HFF-Myc (cell line): ENCODE data around the gene HAT1.
"Not testable (repeated sequence)": the region's sequence is repeated elsewhere in the genome, so short reads cannot be mapped to it uniquely, and the experiment has no call there.

Source experiments
- DNase-seq: peaks from one replicate; pipeline ENCODE4 v3.0.0-alpha.2; 2011; ENCODE audit warnings: low read depth; ENCODE audit errors: extremely low read depth
- H3K4me3 ChIP-seq: replicated peaks from 2 replicates; pipeline ENCODE4 v1.5.1; 2011; ENCODE audit warnings: low read depth, mild to moderate bottlenecking, control low read depth, low read length
- TF ChIP-seq, protein P1 (sequence below): IDR thresholded peaks from 2 replicates; pipeline ENCODE4 v1.5.1; 2012; ENCODE audit warnings: mild to moderate bottlenecking, low read depth, low read length, control low read depth; ENCODE audit errors: missing control alignments

Gene HAT1

GRCh38 chr2:171894612-171894947 lies 27.7 kb upstream of the HAT1 start:
- peak overlapping the region; percentile 68 for H3K4me3 ChIP-seq
- TF ChIP-seq, protein P1, sequence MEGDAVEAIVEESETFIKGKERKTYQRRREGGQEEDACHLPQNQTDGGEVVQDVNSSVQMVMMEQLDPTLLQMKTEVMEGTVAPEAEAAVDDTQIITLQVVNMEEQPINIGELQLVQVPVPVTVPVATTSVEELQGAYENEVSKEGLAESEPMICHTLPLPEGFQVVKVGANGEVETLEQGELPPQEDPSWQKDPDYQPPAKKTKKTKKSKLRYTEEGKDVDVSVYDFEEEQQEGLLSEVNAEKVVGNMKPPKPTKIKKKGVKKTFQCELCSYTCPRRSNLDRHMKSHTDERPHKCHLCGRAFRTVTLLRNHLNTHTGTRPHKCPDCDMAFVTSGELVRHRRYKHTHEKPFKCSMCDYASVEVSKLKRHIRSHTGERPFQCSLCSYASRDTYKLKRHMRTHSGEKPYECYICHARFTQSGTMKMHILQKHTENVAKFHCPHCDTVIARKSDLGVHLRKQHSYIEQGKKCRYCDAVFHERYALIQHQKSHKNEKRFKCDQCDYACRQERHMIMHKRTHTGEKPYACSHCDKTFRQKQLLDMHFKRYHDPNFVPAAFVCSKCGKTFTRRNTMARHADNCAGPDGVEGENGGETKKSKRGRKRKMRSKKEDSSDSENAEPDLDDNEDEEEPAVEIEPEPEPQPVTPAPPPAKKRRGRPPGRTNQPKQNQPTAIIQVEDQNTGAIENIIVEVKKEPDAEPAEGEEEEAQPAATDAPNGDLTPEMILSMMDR: no peak
- no peak for DNase-seq

- DNase-seq: no peak
These were observed 26.5 kb upstream of the HAT1 start for GRCh38 chr2:171895786-171896185.

DNA sequence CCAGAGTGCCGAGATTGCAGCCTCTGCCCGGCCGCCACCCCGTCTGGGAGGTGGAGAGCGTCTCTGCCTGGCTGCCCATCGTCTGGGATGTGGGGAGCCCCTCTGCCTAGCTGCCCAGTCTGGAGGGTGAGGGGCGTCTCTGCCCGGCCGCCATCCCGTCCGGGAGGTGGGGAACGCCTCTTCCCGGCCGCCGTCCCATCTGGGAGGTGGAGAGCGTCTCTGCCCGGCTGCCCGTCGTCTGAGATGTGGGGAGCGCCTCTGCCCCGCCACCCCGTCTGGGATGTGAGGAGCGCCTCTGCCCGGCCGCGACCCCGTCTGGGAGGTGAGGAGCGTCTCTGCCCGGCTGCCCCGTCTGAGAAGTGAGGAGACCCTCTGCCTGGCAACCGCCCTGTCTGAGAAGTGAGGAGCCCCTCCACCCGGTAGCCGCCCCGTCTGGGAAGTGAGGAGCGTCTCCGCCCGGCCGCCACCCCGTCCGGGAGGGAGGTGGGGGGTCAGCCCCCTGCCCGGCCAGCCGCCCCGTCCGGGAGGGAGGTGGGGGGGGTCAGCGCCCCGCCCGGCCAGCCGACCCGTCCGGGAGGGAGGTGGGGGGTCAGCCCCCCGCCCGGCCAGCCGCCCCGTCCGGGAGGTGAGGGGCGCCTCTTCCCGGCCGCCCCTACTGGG lies 22.5 kb upstream of the HAT1 start:
- DNase-seq: not testable (repeated sequence)

More at GRCh38 chr2:171895786-171896185, 26.5 kb upstream of the HAT1 start:
- H3K4me3 ChIP-seq: no peak overlapping the region
- TF ChIP-seq, protein P1: no peak

GRCh38 chr2:171902840-171903420 lies 19.3 kb upstream of the HAT1 start:
- H3K4me3 ChIP-seq: no peak overlapping the region
- TF ChIP-seq, protein P1: no peak
- DNase-seq: no peak

More for the DNA sequence above, 22.5 kb upstream of the HAT1 start:
- H3K4me3 ChIP-seq: not testable (repeated sequence)

- TF ChIP-seq, protein P1: no peak
- H3K4me3 ChIP-seq: no peak overlapping the region
- DNase-seq: no peak
These were observed 14.0 kb upstream of the HAT1 start for GRCh38 chr2:171908235-171908634.

- TF ChIP-seq, protein P1: no peak
- no peak overlapping the region for H3K4me3 ChIP-seq
- DNase-seq: no peak
These were observed 13.0 kb upstream of the HAT1 start for GRCh38 chr2:171909266-171909665.

DNA sequence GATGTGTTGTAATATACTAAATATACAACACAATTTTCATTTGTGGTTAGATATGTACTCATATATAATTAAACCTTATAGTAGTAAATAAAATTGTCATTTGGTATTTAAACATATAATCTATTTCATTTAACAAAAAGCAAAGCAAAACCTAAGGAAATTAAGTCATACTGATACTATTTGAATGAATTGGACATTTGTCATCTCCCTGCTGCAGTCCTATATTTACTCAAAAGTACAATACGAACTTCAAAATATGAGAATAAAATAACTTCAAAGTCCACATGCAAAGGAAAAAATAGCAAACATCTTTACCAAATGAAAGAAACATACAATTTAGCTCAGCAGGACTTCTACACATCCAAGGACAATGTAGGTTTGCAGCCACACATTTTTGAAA lies 11.8 kb upstream of the HAT1 start:
- H3K4me3 ChIP-seq: no peak overlapping the region

More for the DNA sequence above, 11.8 kb upstream of the HAT1 start:
- TF ChIP-seq, protein P1: no peak
- DNase-seq: no peak
